ENCODE results near the gene CLDN16.

The CLDN16 gene

GRCh38 chr3:190446573-190447279 is 58.8 kb downstream of the CLDN16 start:
- DNase-seq (ENCODE audit: low spot score) (no peak), ATAC-seq (ENCODE audit: low read depth) (no peak)
- TF ChIP-seq, protein P1, sequence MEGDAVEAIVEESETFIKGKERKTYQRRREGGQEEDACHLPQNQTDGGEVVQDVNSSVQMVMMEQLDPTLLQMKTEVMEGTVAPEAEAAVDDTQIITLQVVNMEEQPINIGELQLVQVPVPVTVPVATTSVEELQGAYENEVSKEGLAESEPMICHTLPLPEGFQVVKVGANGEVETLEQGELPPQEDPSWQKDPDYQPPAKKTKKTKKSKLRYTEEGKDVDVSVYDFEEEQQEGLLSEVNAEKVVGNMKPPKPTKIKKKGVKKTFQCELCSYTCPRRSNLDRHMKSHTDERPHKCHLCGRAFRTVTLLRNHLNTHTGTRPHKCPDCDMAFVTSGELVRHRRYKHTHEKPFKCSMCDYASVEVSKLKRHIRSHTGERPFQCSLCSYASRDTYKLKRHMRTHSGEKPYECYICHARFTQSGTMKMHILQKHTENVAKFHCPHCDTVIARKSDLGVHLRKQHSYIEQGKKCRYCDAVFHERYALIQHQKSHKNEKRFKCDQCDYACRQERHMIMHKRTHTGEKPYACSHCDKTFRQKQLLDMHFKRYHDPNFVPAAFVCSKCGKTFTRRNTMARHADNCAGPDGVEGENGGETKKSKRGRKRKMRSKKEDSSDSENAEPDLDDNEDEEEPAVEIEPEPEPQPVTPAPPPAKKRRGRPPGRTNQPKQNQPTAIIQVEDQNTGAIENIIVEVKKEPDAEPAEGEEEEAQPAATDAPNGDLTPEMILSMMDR (IDR thresholded peaks at IDR 0.05; ENCODE audit: poor library complexity, severe bottlenecking), result no peak
- H3K27me3 ChIP-seq (ENCODE audit: insufficient read depth, poor library complexity, severe bottlenecking), result no peaks in the 10 kb centered on the region
- H3K4me1 ChIP-seq (ENCODE audit: insufficient read depth, poor library complexity, severe bottlenecking), result no peaks in the 10 kb centered on the region
- H3K9me3 ChIP-seq (ENCODE audit: severe bottlenecking), result no peaks in the 10 kb centered on the region
- H3K4me3 ChIP-seq (ENCODE audit: severe bottlenecking), result no peak overlapping the region
- H3K36me3 ChIP-seq (ENCODE audit: low read depth), result no peaks in the 10 kb centered on the region
- no peak overlapping the region for H3K27ac ChIP-seq (ENCODE audit: poor library complexity, severe bottlenecking)

DNA sequence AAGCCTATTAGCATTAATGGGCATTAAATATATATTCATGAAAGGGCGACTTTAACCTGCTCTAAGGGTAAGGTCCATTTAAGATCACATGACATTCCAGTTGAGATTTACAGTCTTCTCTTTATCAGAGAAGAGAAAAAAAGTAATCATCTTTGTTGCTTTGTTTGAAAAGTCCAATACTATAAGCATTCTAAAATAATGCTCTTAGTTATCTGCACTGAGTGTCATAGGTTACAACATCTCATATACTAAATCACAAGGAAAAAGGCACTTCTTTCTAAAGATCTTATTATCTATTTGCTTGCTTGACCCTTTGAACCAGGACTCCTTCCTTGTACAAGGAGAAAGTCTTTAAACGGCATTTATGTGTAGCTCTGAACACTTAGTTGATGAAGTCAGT is 60.3 kb downstream of the CLDN16 start:
- Histone ChIP-seq H3K4me3 (ENCODE audit: severe bottlenecking) (no peak overlapping the region), H3K36me3 (ENCODE audit: low read depth) (no peaks in the 10 kb centered on the region), H3K27me3 (ENCODE audit: insufficient read depth, poor library complexity, severe bottlenecking) (no peaks in the 10 kb centered on the region), H3K4me1 (ENCODE audit: insufficient read depth, poor library complexity, severe bottlenecking) (no peaks in the 10 kb centered on the region), H3K9me3 (ENCODE audit: severe bottlenecking) (no peaks in the 10 kb centered on the region), H3K27ac (ENCODE audit: poor library complexity, severe bottlenecking) (no peak overlapping the region)
- ATAC-seq (ENCODE audit: low read depth) (no peak), DNase-seq (ENCODE audit: low spot score) (no peak)
- TF ChIP-seq, protein P1 (IDR thresholded peaks at IDR 0.05; ENCODE audit: poor library complexity, severe bottlenecking), result no peak

DNA sequence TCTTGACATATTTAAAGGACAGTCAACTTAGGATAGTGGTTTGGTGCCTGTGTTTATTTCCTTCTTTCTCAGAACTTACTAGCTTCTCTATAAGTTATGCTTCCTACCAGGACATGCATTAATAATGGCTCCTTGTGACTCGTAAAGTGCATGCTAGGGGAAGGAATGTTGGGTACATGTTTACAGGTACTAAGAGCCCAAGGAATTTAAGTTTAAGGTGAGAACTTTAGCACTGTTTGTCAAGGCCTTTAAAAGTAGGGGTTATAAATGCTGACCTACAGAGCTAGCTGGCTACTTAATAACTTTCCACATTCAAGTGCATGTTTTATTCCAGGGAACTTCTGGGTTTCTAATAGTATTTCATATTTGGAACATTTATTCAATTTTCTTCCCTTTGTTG is 61.8 kb downstream of the CLDN16 start, which contains the start of gene TMEM207:
Gene TMEM207, minus strand, starts transcription at position 101 of the 400 bp plus-strand sequence. Its CDS starts 92 bp downstream, at position 9.
- no peak for ATAC-seq (ENCODE audit: low read depth)
- TF ChIP-seq, protein P1 (IDR thresholded peaks at IDR 0.05; ENCODE audit: poor library complexity, severe bottlenecking), result no peak
- H3K27me3 ChIP-seq (ENCODE audit: insufficient read depth, poor library complexity, severe bottlenecking), result no peaks in the 10 kb centered on the region

DNA sequence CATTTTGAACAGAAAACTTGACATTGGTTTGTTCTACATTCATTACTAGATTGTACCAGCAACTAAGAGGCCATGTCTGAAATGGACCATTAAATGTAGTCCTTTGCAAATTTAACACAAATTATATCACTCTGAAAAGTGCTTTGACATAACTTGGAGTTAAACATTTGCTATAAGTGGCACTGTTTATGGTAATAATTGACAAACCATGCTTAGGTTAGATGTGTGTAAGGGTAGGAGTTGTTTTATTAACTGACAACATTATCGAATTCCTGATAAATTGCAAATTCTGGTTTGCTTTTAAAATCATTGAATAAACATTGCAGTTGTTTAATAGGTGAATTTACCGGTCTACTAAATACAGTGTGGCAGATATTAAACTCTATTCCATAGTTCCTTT is 67.9 kb downstream of the CLDN16 start:
- H3K27me3 ChIP-seq (ENCODE audit: insufficient read depth, poor library complexity, severe bottlenecking), result no peaks in the 10 kb centered on the region
- ATAC-seq (ENCODE audit: low read depth) (no peak), DNase-seq (ENCODE audit: low spot score) (no peak)
- TF ChIP-seq, protein P1 (IDR thresholded peaks at IDR 0.05; ENCODE audit: poor library complexity, severe bottlenecking), result no peak
- H3K4me1 ChIP-seq (ENCODE audit: insufficient read depth, poor library complexity, severe bottlenecking), result peaks cover 3% of the 10 kb centered on the region
- H3K36me3 ChIP-seq (ENCODE audit: low read depth), result no peaks in the 10 kb centered on the region
- H3K27ac ChIP-seq (ENCODE audit: poor library complexity, severe bottlenecking), result no peak overlapping the region
- H3K4me3 ChIP-seq (ENCODE audit: severe bottlenecking), result no peak overlapping the region
- no peaks in the 10 kb centered on the region for H3K9me3 ChIP-seq (ENCODE audit: severe bottlenecking)

More for the DNA sequence above, 61.8 kb downstream of the CLDN16 start, which contains the start of gene TMEM207:
- Histone ChIP-seq H3K4me1 (ENCODE audit: insufficient read depth, poor library complexity, severe bottlenecking) (no peaks in the 10 kb centered on the region), H3K4me3 (ENCODE audit: severe bottlenecking) (no peak within 1 kb of the TSS), H3K9me3 (ENCODE audit: severe bottlenecking) (no peaks in the 10 kb centered on the region), H3K27ac (ENCODE audit: poor library complexity, severe bottlenecking) (no peak within 1 kb of the TSS), H3K36me3 (ENCODE audit: low read depth) (no peaks in the 10 kb centered on the region)
- no peak for DNase-seq (ENCODE audit: low spot score)

DNA sequence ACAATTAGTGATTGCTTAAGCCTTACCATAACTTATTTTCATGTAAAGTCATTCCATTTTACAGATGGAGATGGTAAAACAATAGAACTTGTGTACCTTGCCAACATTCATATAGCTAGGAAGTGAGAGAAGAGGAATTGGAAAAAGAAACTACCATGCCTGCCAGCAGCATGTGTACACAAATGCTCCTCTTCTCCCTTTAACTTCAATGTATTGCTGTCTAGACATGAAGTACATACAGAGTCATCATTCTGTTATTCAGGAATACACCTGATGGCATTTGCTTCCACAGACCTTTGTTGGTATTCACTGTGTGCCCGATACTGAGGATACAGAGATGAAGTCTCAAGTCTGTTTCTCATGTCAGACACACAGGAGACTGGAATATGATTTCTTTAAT is 68.8 kb downstream of the CLDN16 start:
- TF ChIP-seq, protein P1 (IDR thresholded peaks at IDR 0.05; ENCODE audit: poor library complexity, severe bottlenecking), result no peak
- Histone ChIP-seq H3K27ac (ENCODE audit: poor library complexity, severe bottlenecking) (no peak overlapping the region), H3K4me3 (ENCODE audit: severe bottlenecking) (no peak overlapping the region), H3K9me3 (ENCODE audit: severe bottlenecking) (no peaks in the 10 kb centered on the region), H3K36me3 (ENCODE audit: low read depth) (no peaks in the 10 kb centered on the region), H3K4me1 (ENCODE audit: insufficient read depth, poor library complexity, severe bottlenecking) (peaks cover 3% of the 10 kb centered on the region), H3K27me3 (ENCODE audit: insufficient read depth, poor library complexity, severe bottlenecking) (no peaks in the 10 kb centered on the region)
- ATAC-seq (ENCODE audit: low read depth) (no peak), DNase-seq (ENCODE audit: low spot score) (no peak)

Measured in RWPE2 (cell line).